Measurements from ENCODE around the gene MASP2.

- TF ChIP-seq POLR2A (IDR thresholded peaks at IDR 0.05) = no peak
- no peak for TF ChIP-seq CTCF (IDR thresholded peaks at IDR 0.05)
These were observed 33.9 kb downstream of the MASP2 start for GRCh38 chr1:11013160-11013531.

Measured in adrenal gland (tissue), 5 donors.